K562 (cell line): Measurements from ENCODE around the gene GAB4. TPM values are rescaled to one million over a fixed set of nuclear protein-coding genes. Genes with fewer than 3 reads are reported as not detected.

Experiments used
- ATAC-seq: fragments of 200-7000 bp; cut with Tn5 transposase; 3 replicates; pipeline ENCODE4 v1.9.1; 2020; ENCODE audit warnings: moderate library complexity
- BruUV-seq: library from RNA; stranded (reverse); fragments of 400-500 nt; replicated peaks from 2 replicates; lab custom pipeline; 2021; lab: Mats Ljungman, UMichigan
- CTCF ChIA-PET: fragments of 300-600 bp; formaldehyde crosslinking; extraction: SDS; loops from one replicate; lab custom pipeline; 2021; ENCODE audit warnings: low intra/inter-chr PET ratio; lab: Yijun Ruan, JAX
- POLR2A ChIA-PET: fragments of 300-600, 350-650 bp; sonication (Branson Sonifier 250); formaldehyde crosslinking; extraction: SDS; loops from one replicate; lab custom pipeline; 2021; ENCODE audit warnings: antibody characterized with exemption, inconsistent platforms; lab: Yijun Ruan, JAX
- DNase-seq, 4 experiments: peaks; one replicate each; pipeline versions ENCODE4 v3.0.0 to v3.0.0-alpha.2; 2011 to 2018; ENCODE audit warnings: low spot score in 3 of 4, mixed read lengths in 3 of 4; ENCODE audit errors: extremely low read depth in 1 of 4
- FAIRE-seq: peaks from 2 replicates; lab custom pipeline; 2011; peaks lifted over from hg19 to GRCh38; lab: Jason Lieb, UNC
- H2AFZ ChIP-seq: 2 replicates; pipeline ENCODE4 v1.6.0; 2011; ENCODE audit warnings: low read depth, low read length, control low read depth, inconsistent platforms
- H3K27ac ChIP-seq: fragments of 200-600 bp; 3 replicates; pipeline ENCODE4 v1.8.0; 2011; ENCODE audit warnings: low read depth, mild to moderate bottlenecking, control low read depth, inconsistent platforms, low read length, moderate library complexity, mixed read lengths; ENCODE audit errors: extremely low read depth
- H3K27me3 ChIP-seq, 2 experiments: fragments of 300-600 bp in 1 of 2; 2 replicates in 1 of 2; 3 replicates in 1 of 2; pipeline versions ENCODE4 v1.6.0 to v1.8.0; 2011; ENCODE audit warnings: inconsistent platforms in 2 of 2, low read length in 2 of 2, mild to moderate bottlenecking in 1 of 2, mixed read lengths in 1 of 2, moderate library complexity in 1 of 2; ENCODE audit not compliant: control insufficient read depth in 2 of 2, insufficient read depth in 2 of 2
- H3K36me3 ChIP-seq: fragments of 300-600 bp; 3 replicates; pipeline ENCODE4 v1.8.0; 2011; ENCODE audit warnings: mild to moderate bottlenecking, low read length, inconsistent platforms; ENCODE audit not compliant: control insufficient read depth, insufficient read depth
- H3K4me1 ChIP-seq, 2 experiments: fragments of 200-600 bp in 1 of 2; replicated peaks in 1 of 2; 2 replicates in 1 of 2; 3 replicates in 1 of 2; pipeline versions ENCODE4 v1.5.1 to v1.8.0; 2011; ENCODE audit warnings: inconsistent platforms in 2 of 2, low read length in 2 of 2, mild to moderate bottlenecking in 1 of 2, mixed read lengths in 1 of 2, moderate library complexity in 1 of 2; ENCODE audit not compliant: control insufficient read depth in 2 of 2, insufficient read depth in 2 of 2
- H3K4me2 ChIP-seq: 2 replicates; pipeline ENCODE4 v1.6.1; 2011; ENCODE audit warnings: low read length, control low read depth, inconsistent platforms, mixed read lengths; ENCODE audit not compliant: insufficient read depth
- H3K4me3 ChIP-seq: fragments of 200-600 bp; sonication (generic), shearing (Covaris generic); 2 replicates; pipeline ENCODE4 v1.5.1; 2016; ENCODE audit warnings: control low read depth, inconsistent platforms
- H3K79me2 ChIP-seq: fragments of 200-600 bp; 3 replicates; pipeline ENCODE4 v1.8.0; 2011; ENCODE audit warnings: low read length, inconsistent platforms; ENCODE audit not compliant: control insufficient read depth, insufficient read depth
- H3K9ac ChIP-seq, 2 experiments: 2 replicates each; pipeline versions ENCODE4 v1.6.0 to v1.6.1; 2011; ENCODE audit warnings: low read depth in 2 of 2, low read length in 2 of 2, control low read depth in 1 of 2, inconsistent platforms in 1 of 2, mild to moderate bottlenecking in 1 of 2, mixed read lengths in 1 of 2; ENCODE audit not compliant: insufficient read depth in 1 of 2
- H3K9me1 ChIP-seq: one replicate; pipeline ENCODE4 v1.6.0; 2011; ENCODE audit warnings: inconsistent platforms, mild to moderate bottlenecking, low read length, moderate library complexity; ENCODE audit not compliant: control insufficient read depth, insufficient read depth
- H3K9me3 ChIP-seq: replicated peaks from 2 replicates; pipeline ENCODE4 v1.5.1; 2011; ENCODE audit warnings: low read depth, low read length, inconsistent platforms; ENCODE audit not compliant: control insufficient read depth, insufficient read depth
- H4K20me1 ChIP-seq: replicated peaks from 2 replicates; pipeline ENCODE4 v1.6.1; 2011; ENCODE audit warnings: low read length, inconsistent platforms, mixed read lengths; ENCODE audit not compliant: control insufficient read depth, insufficient read depth
- CEBPB ChIP-seq: fragments of 450-650 bp; IDR thresholded peaks from 2 replicates; pipeline ENCODE4 v1.6.1; 2016; ENCODE audit warnings: missing genetic modification characterization, missing compliant biosample characterization
- CEBPG ChIP-seq, 3 experiments: fragments of 200-800 bp in 1 of 3; sonication (Bioruptor generic) in 1 of 3; sonication (generic) in 1 of 3; formaldehyde crosslinking in 1 of 3; IDR thresholded peaks in 2 of 3; conservative IDR thresholded peaks in 1 of 3; 2 replicates each; pipeline versions ENCODE4 v1.6.1 to v1.8.0; 2016 to 2022; ENCODE audit warnings: missing compliant biosample characterization in 2 of 3, missing genetic modification characterization in 2 of 3, mild to moderate bottlenecking in 1 of 3, missing genetic modification reagents in 1 of 3
- CHD1 ChIP-seq: fragments of 200-600 bp; sonication (generic); IDR thresholded peaks from one replicate; pipeline ENCODE4 v1.6.1; 2012; ENCODE audit warnings: mild to moderate bottlenecking, moderate library complexity, low read length, inconsistent platforms
- CHD2 ChIP-seq: IDR thresholded peaks from 2 replicates; pipeline ENCODE4 v1.6.1; 2011; ENCODE audit warnings: low read depth, low read length
- NBN ChIP-seq: fragments of 450-650 bp; IDR thresholded peaks from 2 replicates; pipeline ENCODE4 v1.6.1; 2016; ENCODE audit warnings: low read depth, mild to moderate bottlenecking
- NFXL1 ChIP-seq: fragments of 450-650 bp; formaldehyde crosslinking; IDR thresholded peaks from 2 replicates; pipeline ENCODE4 v1.4.0; 2021; ENCODE audit warnings: mild to moderate bottlenecking
- NUFIP1 ChIP-seq: fragments of 450-650 bp; IDR thresholded peaks from 2 replicates; pipeline ENCODE4 v1.6.1; 2018; ENCODE audit not compliant: partially characterized antibody
- PTRF ChIP-seq: fragments of 450-650 bp; IDR thresholded peaks from 2 replicates; pipeline ENCODE4 v1.6.1; 2016; ENCODE audit warnings: mild to moderate bottlenecking, missing genetic modification characterization, missing compliant biosample characterization
- ZNF76 ChIP-seq: fragments of 250-450 bp; sonication (Bioruptor Pico); IDR thresholded peaks from 2 replicates; pipeline ENCODE4 v1.4.0; 2020; ENCODE audit warnings: mild to moderate bottlenecking, moderate library complexity, borderline replicate concordance
- WGBS: fragments of 100-300 bp; shearing (Covaris generic); methylation state at CpG from one replicate; pipeline ENCODE4 v1.1.6; 2016; ENCODE audit warnings: low coverage, mixed read lengths; ENCODE audit not compliant: insufficient coverage; ENCODE audit errors: missing lambda C conversion rate; 5-methylcytosine and 5-hydroxymethylcytosine counted together
- in situ Hi-C: fragments of 300-500 bp; cut with MboI; formaldehyde crosslinking; loops from 4 replicates; pipeline ENCODE4 v1.15.0; 2018; ENCODE audit warnings: inconsistent platforms, mixed read lengths
- intact Hi-C: fragments of 100-400 bp; cut with micrococcal nuclease; formaldehyde crosslinking; loops from 2 replicates; pipeline ENCODE4 v1.14.2; 2022
- polyA plus RNA-seq, 8 experiments: library from polyadenylated mRNA; depleted of rRNA in 4 of 8; stranded (reverse) in 5 of 8; unstranded in 3 of 8; fragments of >200 nt; fragmentation: Nextera tagmentation in 2 of 8; fragmentation: Illumina TruSeq in 1 of 8; extraction: Ambion mirVana in 2 of 8; extraction: Trizol in 1 of 8; gene quantifications; 2 replicates each; pipeline versions ENCODE4 v1.2.1 to v1.2.3, GENCODE V29; 2011 to 2014; ENCODE audit warnings: inconsistent platforms in 1 of 8, missing spikeins in 1 of 8
- total RNA-seq, 7 experiments: library from RNA; depleted of rRNA in 6 of 7; stranded (reverse); fragments of >200 nt in 6 of 7; fragmentation: Illumina TruSeq in 2 of 7; extraction: Trizol in 2 of 7; gene quantifications; 2 replicates each; pipeline versions ENCODE4 v1.2.1 to v1.2.3, GENCODE V29; 2011 to 2021; ENCODE audit warnings: low replicate concordance in 1 of 7
- TF ChIP-seq, protein P1 (sequence below): fragments of 450-650 bp; formaldehyde crosslinking; IDR thresholded peaks from 2 replicates; pipeline ENCODE4 v1.4.0; 2020; ENCODE audit warnings: mild to moderate bottlenecking

Gene GAB4
- total and polyA plus RNA-seq, 9 of the 15 experiments (the other 6 are each of a cell fraction or from before 2014, with no cell fraction given) = 0.04 to 0.11 (median 0.04) TPM; not detected in 6

DNA sequence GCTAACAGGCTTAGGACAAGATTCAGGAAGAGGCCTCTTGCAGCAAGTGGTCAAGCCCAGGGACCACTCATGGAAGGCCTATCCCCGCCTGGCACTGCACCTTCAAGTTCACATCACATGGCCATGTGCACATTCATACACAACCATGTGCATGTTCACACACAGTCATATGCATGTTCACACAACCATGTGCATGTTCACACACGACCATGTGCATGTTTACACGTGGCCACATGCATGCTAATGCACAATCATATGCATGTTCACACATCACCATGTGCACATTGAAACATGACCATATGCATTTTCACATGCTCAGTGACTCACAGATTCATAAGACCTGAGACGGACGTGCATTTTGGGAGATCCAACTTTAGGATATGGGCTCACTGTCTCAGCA is 48.0 kb upstream of the GAB4 start:
- DNase-seq = no peak
- CTCF ChIA-PET = no interaction called here
- Histone ChIP-seq H3K9me3 (no peaks in the 10 kb centered on the region), H4K20me1 (peaks cover 12% of the 10 kb centered on the region), H3K79me2 (no peaks in the 10 kb centered on the region), H3K4me3 (no peak overlapping the region), H3K4me1 (no peaks in the 10 kb centered on the region), H3K9ac (no peak overlapping the region)
- WGBS = 73% methylated on average over 5 of the region's 5 CpGs
- intact Hi-C loops = no loop called here
- POLR2A ChIA-PET = interaction anchor here (0.9 kb wide), 1 partner anchor 11 kb away, joined by 5 read pairs; no protein-coding TSS in a partner anchor
- TF ChIP-seq PTRF (no peak), CHD1 (no peak)
- TF ChIP-seq, all 486 proteins: peak for 0
- Histone ChIP-seq H3K4me2 (no peak overlapping the region), H3K27ac (no peak overlapping the region), H3K9me1 (no peaks in the 10 kb centered on the region), H3K36me3 (peaks cover 58% of the 10 kb centered on the region; the same call in 2 of the 3 replicates), H2AFZ (no peak overlapping the region), H3K27me3 (no peaks in the 10 kb centered on the region)
- ATAC-seq (no peak), FAIRE-seq (no peak)
- in situ Hi-C loops = loop anchor here (5.0 kb wide), 1 partner anchor 134 kb away; no protein-coding TSS in a partner anchor
- no TSS peak for BruUV-seq

DNA sequence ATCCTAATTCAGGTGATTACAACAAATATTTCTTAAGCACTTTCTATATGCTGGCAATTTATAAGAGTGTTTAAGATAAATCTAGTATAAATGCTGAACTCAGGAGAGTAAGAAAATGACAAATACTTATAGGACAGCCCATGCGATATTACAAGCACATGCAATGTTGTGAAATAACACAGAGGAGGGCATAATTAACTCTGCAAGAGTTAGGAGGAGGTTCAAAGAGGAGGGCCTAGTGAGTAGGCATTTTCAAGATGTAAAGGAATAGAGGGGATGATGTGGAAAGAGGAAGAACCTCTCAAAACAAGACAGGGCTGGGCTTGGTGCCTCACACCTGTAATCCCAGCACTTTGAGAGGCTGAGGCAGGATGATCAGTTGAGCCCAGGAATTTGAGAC is 39.6 kb upstream of the GAB4 start:
- H4K20me1 ChIP-seq = peaks cover 5% of the 10 kb centered on the region
- no peak overlapping the region for H3K27ac ChIP-seq
- ATAC-seq (no peak), DNase-seq (no peak), FAIRE-seq (no peak)
- H2AFZ ChIP-seq = no peak overlapping the region
- no peaks in the 10 kb centered on the region for H3K4me1 ChIP-seq
- peaks cover 10% of the 10 kb centered on the region; the same call in 1 of the 3 replicates for H3K79me2 ChIP-seq
- TF ChIP-seq NUFIP1 (no peak), CEBPG (CRISPR knock-in tag; IDR thresholded peaks at IDR 0.05) (no peak), CEBPG (tag; conservative IDR thresholded peaks at IDR 0.05 in 1 of 2, IDR thresholded peaks at IDR 0.05 in 1 of 2) (peak in 1 of 2 experiments; percentile 23; a peak in 1 of 4 replicates), ZNF76 (no peak), NBN (no peak), CEBPB (tag) (peak; percentile 46), CHD2 (no peak), NFXL1 (no peak)
- TF ChIP-seq, protein P1, sequence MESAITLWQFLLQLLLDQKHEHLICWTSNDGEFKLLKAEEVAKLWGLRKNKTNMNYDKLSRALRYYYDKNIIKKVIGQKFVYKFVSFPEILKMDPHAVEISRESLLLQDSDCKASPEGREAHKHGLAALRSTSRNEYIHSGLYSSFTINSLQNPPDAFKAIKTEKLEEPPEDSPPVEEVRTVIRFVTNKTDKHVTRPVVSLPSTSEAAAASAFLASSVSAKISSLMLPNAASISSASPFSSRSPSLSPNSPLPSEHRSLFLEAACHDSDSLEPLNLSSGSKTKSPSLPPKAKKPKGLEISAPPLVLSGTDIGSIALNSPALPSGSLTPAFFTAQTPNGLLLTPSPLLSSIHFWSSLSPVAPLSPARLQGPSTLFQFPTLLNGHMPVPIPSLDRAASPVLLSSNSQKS = no peak
- no peak overlapping the region for H3K9ac ChIP-seq
- in situ Hi-C loops = no loop called here
- no peaks in the 10 kb centered on the region for H3K9me3 ChIP-seq
- 95% methylated on average over 1 of the region's 1 CpG for WGBS
- H3K4me2 ChIP-seq = no peak overlapping the region
- no peaks in the 10 kb centered on the region for H3K27me3 ChIP-seq
- no peak overlapping the region for H3K4me3 ChIP-seq
- H3K36me3 ChIP-seq = peaks cover 69% of the 10 kb centered on the region; the same call in 2 of the 3 replicates
- ChIA-PET CTCF (no interaction called here), POLR2A (interaction anchor here (1.2 to 3.5 kb wide), 2 partner anchors 8 to 10 kb away, joined by 3 to 13 read pairs; no protein-coding TSS in a partner anchor)
- no TSS peak for BruUV-seq
- no peaks in the 10 kb centered on the region for H3K9me1 ChIP-seq
- intact Hi-C loops = no loop called here
